RWPE1 (cell line): Measurements from ENCODE around the gene SLC39A7.

ENCODE experiments used
- CTCF ChIA-PET: fragments of 350-600 bp; sonication (Branson Sonifier 250); formaldehyde crosslinking; extraction: SDS; loops from one replicate; lab custom pipeline; 2021; lab: Yijun Ruan, JAX
- POLR2A ChIA-PET: fragments of 400-600 bp; formaldehyde crosslinking; extraction: SDS; loops from one replicate; lab custom pipeline; 2020; ENCODE audit warnings: antibody characterized with exemption; ENCODE audit not compliant: low non-redundant PET; lab: Yijun Ruan, JAX
- DNase-seq: peaks from one replicate; pipeline ENCODE4 v3.0.0; 2012; ENCODE audit warnings: low spot score
- H3K27ac ChIP-seq: fragments of 450-650 bp; 2 replicates; pipeline ENCODE4 v1.5.1; 2017
- TF ChIP-seq, protein P1 (sequence below): fragments of 450-650 bp; conservative IDR thresholded peaks from 2 replicates; pipeline ENCODE4 v1.5.1; 2017; ENCODE audit warnings: low read depth, mild to moderate bottlenecking

SLC39A7 gene

DNA sequence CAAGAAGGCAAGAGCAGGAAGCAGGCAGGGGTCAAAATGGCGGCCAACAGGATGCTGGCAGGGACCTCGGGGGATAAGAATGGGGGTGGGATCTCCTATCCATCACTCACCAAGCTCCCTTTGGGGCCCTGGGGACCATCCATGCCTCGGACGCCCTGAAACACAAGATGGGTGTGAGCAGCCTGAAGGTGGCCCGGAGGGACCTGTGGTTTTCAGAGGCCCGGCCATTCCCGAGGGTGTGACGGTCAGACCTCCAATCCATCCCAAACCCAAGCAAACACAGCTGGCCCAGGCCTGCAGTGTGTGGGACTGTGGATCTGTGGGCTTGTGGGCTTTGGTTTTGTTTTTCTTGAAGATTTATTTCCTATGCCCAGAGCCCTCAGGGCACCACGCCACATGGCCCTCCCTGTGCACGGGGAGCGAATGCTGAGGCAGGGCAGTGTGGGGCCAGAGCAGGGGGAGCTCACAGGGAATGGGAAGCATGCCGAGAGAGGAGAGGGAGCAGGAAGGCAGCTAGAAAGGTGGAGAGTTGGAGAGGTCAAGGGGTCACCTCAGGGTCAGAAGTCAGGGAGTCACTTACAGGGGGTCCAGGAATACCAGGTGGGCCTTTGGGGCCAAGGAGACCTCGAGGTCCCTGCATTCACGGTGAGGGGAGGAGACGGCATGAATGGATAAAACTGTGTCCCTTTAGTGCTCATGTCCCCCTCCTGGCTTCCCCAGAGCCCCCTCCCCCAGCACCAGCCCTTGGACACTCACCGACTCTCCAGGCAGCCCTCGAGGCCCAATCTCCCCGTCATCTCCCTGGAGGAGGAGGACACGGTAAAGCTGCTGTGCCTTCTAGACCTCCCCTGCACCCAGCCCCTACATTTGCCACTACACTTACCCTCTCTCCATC is 22.9 kb upstream of the SLC39A7 start:
- DNase-seq, result no peak
- ChIA-PET CTCF (interaction anchor here (1.2 kb wide), 1 partner anchor 17 kb away, joined by 4 read pairs; no protein-coding TSS in a partner anchor), POLR2A (no interaction called here)

DNA sequence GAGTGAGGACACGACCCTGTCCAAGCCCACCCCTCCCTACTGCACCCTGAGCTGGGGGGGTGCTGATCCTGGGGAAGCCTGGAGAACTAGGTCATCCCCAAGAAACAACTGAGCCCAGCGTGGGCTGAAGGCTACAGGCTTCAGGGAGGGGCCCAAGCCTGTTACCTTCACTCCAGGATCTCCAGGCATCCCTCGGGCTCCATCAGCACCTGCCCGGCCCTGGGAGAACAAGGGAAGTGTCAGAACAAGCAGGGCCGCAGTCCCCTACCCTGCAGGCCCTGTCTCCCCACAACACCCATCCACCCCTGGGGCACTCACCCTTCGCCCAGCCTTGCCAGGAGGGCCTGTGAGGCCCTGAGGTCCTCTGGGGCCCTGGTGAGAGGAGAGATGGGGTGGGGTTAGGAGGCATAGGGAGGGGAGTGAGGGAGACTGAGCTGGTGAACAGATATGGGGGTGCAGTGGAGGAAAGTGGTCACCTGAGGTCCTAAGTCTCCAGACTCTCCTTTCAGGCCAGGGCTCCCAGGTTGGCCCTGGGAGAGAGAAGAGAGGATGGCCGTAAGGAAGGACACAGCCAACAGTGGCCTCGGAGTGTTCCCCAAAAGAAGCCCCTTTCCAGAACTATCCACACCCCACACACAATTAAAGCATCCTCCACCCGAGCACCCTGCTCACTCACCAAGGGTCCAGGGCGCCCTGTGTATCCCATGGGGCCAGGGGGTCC is 21.8 kb upstream of the SLC39A7 start:
- ChIA-PET CTCF (interaction anchor here (0.9 to 1.2 kb wide), 2 partner anchors 18 to 164 kb away, joined by 3 to 4 read pairs; no protein-coding TSS in a partner anchor), POLR2A (no interaction called here)
- TF ChIP-seq, protein P1, sequence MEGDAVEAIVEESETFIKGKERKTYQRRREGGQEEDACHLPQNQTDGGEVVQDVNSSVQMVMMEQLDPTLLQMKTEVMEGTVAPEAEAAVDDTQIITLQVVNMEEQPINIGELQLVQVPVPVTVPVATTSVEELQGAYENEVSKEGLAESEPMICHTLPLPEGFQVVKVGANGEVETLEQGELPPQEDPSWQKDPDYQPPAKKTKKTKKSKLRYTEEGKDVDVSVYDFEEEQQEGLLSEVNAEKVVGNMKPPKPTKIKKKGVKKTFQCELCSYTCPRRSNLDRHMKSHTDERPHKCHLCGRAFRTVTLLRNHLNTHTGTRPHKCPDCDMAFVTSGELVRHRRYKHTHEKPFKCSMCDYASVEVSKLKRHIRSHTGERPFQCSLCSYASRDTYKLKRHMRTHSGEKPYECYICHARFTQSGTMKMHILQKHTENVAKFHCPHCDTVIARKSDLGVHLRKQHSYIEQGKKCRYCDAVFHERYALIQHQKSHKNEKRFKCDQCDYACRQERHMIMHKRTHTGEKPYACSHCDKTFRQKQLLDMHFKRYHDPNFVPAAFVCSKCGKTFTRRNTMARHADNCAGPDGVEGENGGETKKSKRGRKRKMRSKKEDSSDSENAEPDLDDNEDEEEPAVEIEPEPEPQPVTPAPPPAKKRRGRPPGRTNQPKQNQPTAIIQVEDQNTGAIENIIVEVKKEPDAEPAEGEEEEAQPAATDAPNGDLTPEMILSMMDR, result no peak
- no peak overlapping the region for H3K27ac ChIP-seq
- no peak for DNase-seq

More for the DNA sequence above, 22.9 kb upstream of the SLC39A7 start:
- TF ChIP-seq, protein P1, result no peak
- no peak overlapping the region for H3K27ac ChIP-seq

DNA sequence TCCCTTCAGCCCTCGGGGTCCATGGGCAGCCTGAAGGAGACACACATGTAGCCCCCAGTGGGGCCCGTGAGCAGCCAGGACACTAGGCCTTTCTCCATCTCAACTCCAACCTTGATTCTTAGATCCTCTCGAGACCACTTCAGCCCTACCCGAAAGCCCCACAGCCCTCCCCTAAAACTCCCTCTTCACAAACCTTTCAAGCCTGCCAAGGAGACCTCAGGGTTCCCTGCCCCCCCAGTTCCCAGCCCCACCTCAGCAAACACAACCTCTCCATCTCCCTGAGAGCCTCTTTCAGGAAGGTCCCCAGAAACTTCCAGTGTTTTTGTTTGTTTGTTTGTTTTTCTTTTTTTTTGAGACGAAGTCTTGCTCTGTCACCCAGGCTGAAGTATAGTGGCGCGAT is 19.5 kb upstream of the SLC39A7 start:
- no peak for DNase-seq
- CTCF ChIA-PET, result interaction anchor here (0.7 kb wide), 1 partner anchor 70 kb away, joined by 4 read pairs; no protein-coding TSS in a partner anchor
- no peak overlapping the region for H3K27ac ChIP-seq
- POLR2A ChIA-PET, result no interaction called here
- TF ChIP-seq, protein P1, result no peak

DNA sequence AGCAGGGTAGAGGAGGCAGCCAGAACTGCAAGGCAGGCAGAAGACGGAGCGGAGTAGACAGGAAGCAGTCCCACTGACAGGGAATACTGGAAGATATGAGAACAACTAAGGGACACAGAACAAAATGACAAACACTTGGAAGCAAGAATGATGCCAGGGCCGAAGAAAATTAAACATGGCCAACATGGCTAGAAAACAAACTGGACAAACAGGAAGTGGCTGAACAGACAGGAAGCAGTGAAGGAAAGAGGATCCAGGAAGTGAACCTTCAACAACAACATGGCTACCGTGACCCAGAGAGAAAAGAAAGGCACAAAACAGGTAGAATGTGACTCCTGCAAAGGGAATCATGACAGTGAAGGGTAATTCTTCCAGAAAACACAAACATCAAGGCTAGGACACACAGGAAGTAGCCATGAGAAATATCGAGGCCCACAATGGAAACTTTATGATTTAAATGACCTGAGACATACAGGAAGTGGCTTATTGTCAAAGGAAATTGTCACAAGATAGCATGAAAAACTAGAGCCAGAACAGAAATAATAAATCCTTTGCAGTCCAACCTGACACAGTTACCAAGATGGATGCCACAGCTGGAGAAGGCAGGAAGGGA is 17.5 kb upstream of the SLC39A7 start:
- H3K27ac ChIP-seq, result no peak overlapping the region
- CTCF ChIA-PET, result no interaction called here
- POLR2A ChIA-PET, result no interaction called here

DNA sequence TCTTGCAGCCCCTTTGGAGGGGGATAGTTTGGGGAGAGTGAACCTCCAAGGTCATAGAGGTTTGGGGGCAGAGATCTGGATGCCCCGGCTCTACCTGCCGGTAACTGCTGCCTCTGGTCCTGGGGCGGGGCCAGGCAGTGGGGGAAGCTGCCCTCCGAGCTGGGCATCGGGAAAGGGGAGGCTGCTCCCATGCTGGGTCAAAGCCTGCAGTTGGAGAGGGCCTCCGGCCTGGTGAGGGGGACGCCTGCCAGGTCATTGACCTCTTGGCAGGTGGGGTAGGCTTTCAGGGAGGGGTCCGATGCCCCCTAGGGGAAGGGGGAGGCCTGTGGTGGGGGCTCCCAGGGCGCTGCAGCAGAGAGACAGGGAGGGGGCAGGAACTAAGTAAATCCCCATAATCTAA is 15.5 kb upstream of the SLC39A7 start:
- CTCF ChIA-PET, result no interaction called here
- no peak for DNase-seq
- POLR2A ChIA-PET, result no interaction called here
- no peak overlapping the region for H3K27ac ChIP-seq
- TF ChIP-seq, protein P1, result no peak

More for the DNA sequence above, 17.5 kb upstream of the SLC39A7 start:
- TF ChIP-seq, protein P1, result no peak
- no peak for DNase-seq

DNA sequence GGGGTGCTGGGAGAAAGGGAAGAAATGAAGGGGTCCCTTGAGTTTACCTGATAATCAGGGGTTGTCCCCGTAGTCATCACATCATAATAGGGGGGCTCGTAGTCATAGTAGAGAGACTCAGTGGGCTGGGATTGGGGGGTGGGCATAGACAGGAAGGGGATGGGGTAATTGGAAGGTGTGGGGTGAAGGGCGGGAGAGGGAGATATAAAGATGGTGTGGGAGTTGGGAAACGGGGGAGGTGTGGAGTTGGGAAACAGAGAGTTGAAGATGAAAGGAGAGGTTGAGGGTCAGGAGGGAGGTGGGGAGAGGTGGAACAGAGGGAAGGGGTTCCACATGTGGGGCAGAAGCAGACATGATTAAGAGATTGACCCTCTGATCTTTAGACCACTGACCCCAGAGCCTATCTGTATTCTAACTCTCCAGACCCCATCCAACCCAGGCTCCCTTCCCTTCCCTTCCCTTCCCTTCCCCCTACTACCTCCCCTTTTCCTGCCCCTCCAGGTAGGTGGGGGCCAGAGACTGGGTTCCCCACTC is 14.9 kb upstream of the SLC39A7 start:
- CTCF ChIA-PET, result no interaction called here
- H3K27ac ChIP-seq, result no peak overlapping the region
- POLR2A ChIA-PET, result no interaction called here

More for the DNA sequence above, 14.9 kb upstream of the SLC39A7 start:
- TF ChIP-seq, protein P1, result no peak
- no peak for DNase-seq
